Activated naive CD4-positive, alpha-beta T cell treated with Interleukin-2 at 50 U/mL for 16 hours (primary cell): ENCODE data around the gene FUT8.

Experiments
- DNase-seq: peaks from one replicate; pipeline ENCODE4 v3.0.0-alpha.2; 2020

FUT8 gene

GRCh38 chr14:65496178-65496993 is 83.9 kb downstream of the FUT8 start:
- no peak for DNase-seq

- no peak for DNase-seq
These were observed 86.6 kb downstream of the FUT8 start for GRCh38 chr14:65499138-65499537.

GRCh38 chr14:65500075-65500474 is 87.5 kb downstream of the FUT8 start:
- DNase-seq: no peak

GRCh38 chr14:65501328-65501727 is 88.8 kb downstream of the FUT8 start:
- DNase-seq: no peak

GRCh38 chr14:65502676-65503124 is 90.2 kb downstream of the FUT8 start:
- no peak for DNase-seq

GRCh38 chr14:65503771-65504170 is 91.2 kb downstream of the FUT8 start:
- no peak for DNase-seq

- DNase-seq: no peak
These were observed 94.3 kb downstream of the FUT8 start for GRCh38 chr14:65506801-65507200.

- no peak for DNase-seq
These were observed 97.3 kb downstream of the FUT8 start for GRCh38 chr14:65509842-65510241.

- no peak for DNase-seq
These were observed 101.1 kb downstream of the FUT8 start for GRCh38 chr14:65513671-65514070.

- DNase-seq: no peak
These were observed 105.4 kb downstream of the FUT8 start for GRCh38 chr14:65517635-65518542.

GRCh38 chr14:65528069-65528468 is 115.5 kb downstream of the FUT8 start:
- DNase-seq: no peak

GRCh38 chr14:65531148-65531547 is 118.6 kb downstream of the FUT8 start:
- no peak for DNase-seq

GRCh38 chr14:65533736-65534404 is 121.3 kb downstream of the FUT8 start:
- DNase-seq: no peak

- no peak for DNase-seq
These were observed 124.4 kb downstream of the FUT8 start for GRCh38 chr14:65536781-65537423.

GRCh38 chr14:65548878-65549277 is 136.3 kb downstream of the FUT8 start:
- no peak for DNase-seq

GRCh38 chr14:65549429-65549828 is 136.9 kb downstream of the FUT8 start:
- no peak for DNase-seq

GRCh38 chr14:65550779-65551643 is 138.5 kb downstream of the FUT8 start:
- DNase-seq: no peak

- no peak for DNase-seq
These were observed 140.2 kb downstream of the FUT8 start for GRCh38 chr14:65552724-65553123.

GRCh38 chr14:65554837-65555236 is 142.3 kb downstream of the FUT8 start:
- DNase-seq: no peak

- no peak for DNase-seq
These were observed 142.8 kb downstream of the FUT8 start for GRCh38 chr14:65555358-65555757.

- no peak for DNase-seq
These were observed 145.8 kb downstream of the FUT8 start for GRCh38 chr14:65558363-65558762.
